Measurements from ENCODE around the gene THUMPD2.

DNA sequence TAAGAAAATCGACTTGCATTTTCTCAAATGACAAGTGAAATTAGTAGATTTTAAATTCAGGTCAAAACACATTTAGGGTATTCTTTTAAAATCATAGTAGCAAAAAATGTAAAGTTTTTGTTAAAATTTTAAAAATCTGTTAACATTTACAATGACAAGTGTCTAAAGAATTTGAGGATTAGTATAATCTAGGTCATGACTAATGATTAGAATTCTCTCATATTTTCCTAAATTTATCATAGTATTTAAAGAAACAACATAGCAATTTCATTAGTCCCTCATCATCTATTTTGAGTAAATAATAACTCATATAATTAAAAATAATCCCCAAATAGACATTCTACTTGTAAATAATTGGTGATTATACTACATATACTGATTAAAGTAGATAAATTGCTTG lies 23.6 kb downstream of the THUMPD2 start:
- TF ChIP-seq ZNF274 (IDR thresholded peaks at IDR 0.05; ENCODE audit: low read depth, low read length) (no peak), YY1 (IDR thresholded peaks at IDR 0.05; ENCODE audit: insufficient read depth, insufficient read length) (no peak)
